Mammary epithelial cell (primary cell): Measurements from ENCODE around the gene GRID1.

Source experiments
- CTCF ChIP-seq, 2 donors: IDR thresholded peaks in 1 of 2; conservative IDR thresholded peaks in 1 of 2; 2 replicates each; pipeline ENCODE4 v1.5.1; 2011 to 2012; ENCODE audit warnings: inconsistent platforms in 2 of 2, low read length in 2 of 2, mild to moderate bottlenecking in 2 of 2, control low read depth in 1 of 2, low read depth in 1 of 2; ENCODE audit not compliant: insufficient read depth in 1 of 2; ENCODE audit errors: extremely low read depth in 1 of 2
- EZH2 ChIP-seq: IDR thresholded peaks from 2 replicates; pipeline ENCODE4 v1.6.1; 2012; ENCODE audit warnings: low read length, inconsistent platforms, borderline replicate concordance

GRCh38 chr10:86266446-86267242 is 100.0 kb downstream of the GRID1 start:
- no peak for TF ChIP-seq CTCF (conservative IDR thresholded peaks at IDR 0.05 in 1 of 2, IDR thresholded peaks at IDR 0.05 in 1 of 2; ENCODE audit: extremely low read depth in 1 of 2, insufficient read depth in 1 of 2, low read depth in 1 of 2, low read length in 2 of 2)
- no peak for TF ChIP-seq EZH2
